Retina (tissue), 1 donor: ENCODE measurements around the gene NOCT.
"Not testable (repeated sequence)": the region's sequence is repeated elsewhere in the genome, so short reads cannot be mapped to it uniquely, and the experiment has no call there.

Experiments used
- DNase-seq: peaks from one replicate; pipeline ENCODE4 v3.0.0-alpha.2; 2016

The NOCT gene

GRCh38 chr4:139011225-139011950 is 4.2 kb upstream of the NOCT start:
- no peak for DNase-seq

GRCh38 chr4:139014371-139015268 is 961 bp upstream of the NOCT start:
- no peak for DNase-seq

DNA sequence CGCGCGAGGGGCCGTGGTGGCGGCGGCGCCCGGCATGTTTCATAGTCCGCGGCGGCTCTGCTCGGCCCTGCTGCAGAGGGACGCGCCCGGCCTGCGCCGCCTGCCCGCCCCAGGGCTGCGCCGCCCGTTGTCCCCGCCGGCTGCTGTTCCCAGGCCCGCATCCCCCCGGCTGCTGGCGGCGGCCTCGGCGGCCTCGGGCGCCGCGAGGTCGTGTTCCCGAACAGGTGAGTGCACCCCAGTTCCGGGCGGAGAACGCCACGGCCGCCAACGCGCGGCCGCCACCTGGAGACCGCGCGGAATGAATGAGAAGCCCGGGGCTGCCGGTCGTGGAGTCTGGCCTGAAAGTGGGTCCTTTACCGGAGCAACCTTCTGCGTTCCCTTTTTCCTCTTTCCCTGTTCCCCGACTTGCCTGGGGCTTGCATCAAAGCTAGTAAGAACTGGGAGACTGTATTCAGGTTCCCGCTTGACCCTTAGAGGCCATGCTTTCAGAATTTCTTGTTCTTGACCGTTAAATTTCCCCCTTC is 429 bp downstream of the NOCT start:
- peak; percentile 78 for DNase-seq

- no peak for DNase-seq
These were observed 2.3 kb downstream of the NOCT start for GRCh38 chr4:139017861-139018260.

DNA sequence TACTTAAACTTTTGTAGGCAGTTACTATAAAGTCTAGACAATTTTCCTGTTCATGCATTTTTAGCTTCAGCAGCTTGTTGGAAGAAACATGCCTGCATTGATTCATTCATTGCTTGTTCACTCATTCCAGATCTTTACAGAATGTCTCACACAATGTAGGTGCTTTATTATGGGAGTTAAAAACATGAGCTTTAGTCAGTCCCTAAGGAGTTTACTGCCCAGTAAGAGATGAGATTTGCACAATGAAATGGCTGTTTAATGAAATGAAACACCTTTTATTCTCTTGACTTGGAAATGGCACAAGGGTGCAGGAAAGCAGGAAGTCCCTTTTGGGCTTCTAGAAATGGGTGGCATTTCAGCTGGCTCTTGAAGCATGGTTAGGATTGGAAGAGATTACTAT is 2.9 kb downstream of the NOCT start:
- DNase-seq = no peak

DNA sequence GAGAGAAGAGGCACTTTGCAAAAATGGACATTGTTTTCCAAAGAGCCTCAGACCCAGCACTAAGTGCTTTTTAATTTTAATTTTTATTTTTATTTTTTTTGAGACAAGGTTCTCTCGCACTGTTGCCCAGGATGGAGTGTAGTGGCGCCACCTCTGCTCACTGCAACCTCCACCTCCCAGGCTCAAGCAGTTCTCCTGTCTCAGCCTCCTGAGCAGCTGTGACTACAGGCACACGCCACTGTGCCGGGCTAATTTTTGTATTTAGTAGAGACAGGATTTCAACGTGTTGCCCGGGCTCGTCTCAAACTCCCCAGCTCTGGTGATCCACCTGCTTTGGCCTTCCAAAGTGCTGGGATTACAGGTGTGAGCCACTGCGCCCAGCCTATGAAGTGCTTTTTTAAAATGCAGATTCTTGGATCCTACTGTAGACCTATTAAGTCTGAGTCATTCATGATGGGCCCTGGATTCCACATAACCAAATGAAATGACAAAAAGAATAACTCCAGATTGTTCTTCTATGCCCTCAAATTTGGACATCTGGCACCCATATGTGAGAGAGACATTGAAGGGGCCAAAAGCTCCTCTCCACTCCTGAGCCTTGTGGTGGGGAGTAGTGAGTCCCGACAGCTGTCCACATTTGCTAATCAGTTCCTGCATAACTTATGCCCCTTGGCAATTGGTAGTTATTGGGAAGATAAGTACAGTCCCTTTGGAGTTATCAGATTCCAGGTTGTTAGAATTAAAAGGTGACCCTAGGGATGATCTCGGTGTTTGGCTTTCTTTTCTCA is 3.6 kb downstream of the NOCT start:
- DNase-seq = no peak

DNA sequence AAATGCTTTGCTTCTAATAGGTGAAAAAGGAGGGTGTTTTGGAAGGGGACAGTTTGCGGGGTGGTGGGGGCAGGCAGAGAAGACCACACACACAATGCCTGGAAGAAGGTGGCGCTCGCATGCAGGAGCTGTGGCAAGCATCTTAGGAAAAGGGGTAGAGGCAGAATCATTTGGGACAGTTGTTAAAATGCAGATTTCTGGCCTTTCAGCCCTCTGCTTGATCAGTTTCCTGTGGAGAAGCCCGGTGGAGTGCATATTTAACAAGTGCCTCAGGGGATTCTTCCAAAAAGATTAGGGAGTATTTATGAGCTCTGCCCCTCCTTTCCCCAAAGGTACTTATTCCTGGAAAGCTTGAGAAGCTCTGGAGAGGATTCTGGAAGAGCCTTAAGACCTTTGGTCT is 4.8 kb downstream of the NOCT start:
- DNase-seq = no peak

DNA sequence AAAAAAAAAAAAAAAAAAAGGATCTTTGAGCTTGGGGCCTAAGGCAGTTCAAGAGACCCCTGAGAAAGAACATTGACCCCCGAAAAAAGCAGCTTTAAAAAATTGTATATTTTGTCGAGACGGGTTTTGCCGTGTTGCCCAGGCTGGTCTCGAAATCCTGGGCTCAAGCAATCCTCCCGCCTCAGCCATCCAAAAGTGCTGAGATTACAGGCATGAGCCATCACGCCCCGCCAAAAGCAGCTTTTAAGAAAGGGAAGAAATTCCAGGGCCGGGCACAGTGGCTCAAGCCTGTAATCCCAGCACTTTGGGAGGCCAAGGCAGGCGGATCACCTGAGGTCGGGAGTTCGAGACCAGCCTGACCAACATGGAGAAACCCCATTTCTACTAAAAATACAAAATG is 5.5 kb downstream of the NOCT start:
- not testable (repeated sequence) for DNase-seq

DNA sequence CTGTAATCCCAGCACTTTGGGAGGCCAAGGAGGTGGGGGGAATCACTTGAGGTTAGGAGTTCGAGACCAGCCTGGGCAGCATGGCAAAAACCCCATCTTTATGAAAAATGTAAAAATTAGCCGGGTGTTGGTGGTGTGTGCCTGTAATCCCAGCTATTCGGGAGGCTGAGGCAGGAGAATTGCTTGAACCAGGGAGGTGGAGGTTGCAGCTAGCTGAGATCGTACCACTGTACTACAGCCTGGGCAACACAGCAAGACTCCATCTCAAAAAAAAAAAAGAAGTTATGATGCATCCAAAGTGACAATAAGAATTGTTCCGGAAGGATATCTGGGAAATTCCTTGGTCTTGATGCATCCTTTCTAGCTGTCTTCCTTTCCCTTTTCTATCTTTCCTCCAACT is 7.3 kb downstream of the NOCT start:
- DNase-seq = no peak

DNA sequence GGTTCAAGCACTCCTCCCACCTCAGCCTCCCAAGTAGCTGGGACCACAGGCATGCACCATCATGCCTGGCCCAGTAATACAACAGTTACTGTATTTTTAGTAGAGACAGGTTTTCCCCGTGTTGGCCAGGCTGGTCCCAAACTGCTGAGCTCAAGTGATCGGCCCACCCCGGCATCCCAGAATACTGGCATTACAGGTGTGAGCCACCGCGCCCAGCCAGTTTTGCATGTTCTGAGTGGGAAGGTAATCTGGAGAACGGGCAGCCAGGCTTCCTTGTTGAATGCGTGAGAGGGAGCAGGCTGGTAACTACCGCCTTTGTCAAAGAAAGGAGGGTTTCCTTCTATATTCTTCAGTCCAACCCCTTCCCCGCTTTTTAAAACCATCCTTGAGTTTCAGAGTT is 9.1 kb downstream of the NOCT start:
- DNase-seq = no peak

DNA sequence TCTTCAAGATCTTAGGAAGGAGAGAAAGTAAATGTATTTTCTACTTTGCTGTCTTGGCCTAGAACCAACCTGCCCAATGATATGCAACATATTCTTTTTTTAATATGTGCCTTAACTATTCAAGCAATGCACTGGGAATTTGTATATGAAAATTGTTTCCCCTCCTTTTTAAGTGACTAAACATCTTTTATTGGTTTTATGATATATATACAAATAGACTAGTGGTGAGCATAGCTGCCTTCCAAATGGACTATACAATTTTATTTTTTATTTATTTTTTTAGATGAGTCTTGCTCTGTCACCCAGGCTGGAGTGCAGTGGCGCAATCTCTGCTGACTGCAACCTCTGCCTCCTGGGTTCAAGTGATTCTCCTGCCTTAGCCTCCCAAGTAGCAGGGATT is 10.3 kb downstream of the NOCT start:
- DNase-seq = no peak

DNA sequence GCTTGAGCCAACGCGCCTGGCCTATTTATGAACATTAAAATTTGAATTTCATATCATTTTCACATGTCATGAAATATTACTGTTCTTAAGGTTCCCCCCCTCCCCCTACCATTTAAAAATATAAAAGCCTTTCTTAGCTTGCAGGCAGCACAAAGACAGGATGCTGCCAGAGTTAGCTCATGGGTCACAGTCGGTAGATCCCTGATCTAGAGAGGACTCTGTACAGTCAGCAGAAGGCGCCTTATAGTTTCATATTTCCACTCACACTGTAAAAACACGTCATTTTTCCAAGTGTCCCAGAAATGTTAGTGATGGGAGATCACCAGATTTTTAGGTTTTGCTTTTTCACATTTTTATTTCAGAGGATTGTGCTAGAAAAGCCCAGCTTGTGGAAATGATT is 12.2 kb downstream of the NOCT start:
- no peak for DNase-seq

GRCh38 chr4:139028191-139028661 is 12.6 kb downstream of the NOCT start:
- DNase-seq = no peak

DNA sequence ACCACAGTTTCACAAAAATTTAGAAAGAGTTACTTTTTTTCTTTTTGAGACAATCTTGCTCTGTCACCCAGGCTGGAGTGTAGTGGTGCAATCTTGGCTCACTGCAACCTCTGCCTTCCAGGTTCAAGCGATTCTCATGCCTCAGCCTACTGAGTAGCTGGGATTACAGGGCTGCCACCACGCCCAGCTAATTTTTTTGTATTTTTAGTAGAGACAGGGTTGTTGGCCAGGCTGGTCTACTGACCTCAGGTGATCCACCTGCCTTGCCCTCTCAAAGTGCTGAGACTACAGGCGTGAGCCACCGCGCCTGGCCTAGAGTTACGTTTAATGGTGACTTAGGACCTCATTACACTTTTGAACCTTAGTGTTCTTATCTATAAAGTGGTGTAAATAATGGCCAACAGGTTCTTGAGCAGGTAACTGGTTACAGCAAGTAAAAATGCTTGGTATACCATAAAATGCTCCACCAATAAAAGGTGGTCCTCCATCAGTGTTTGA is 14.3 kb downstream of the NOCT start:
- not testable (repeated sequence) for DNase-seq

GRCh38 chr4:139030614-139031235 is 15.1 kb downstream of the NOCT start:
- DNase-seq = peak; percentile 82

- DNase-seq = no peak
These were observed 20.1 kb downstream of the NOCT start for GRCh38 chr4:139035650-139036049.

- no peak for DNase-seq
These were observed 21.3 kb downstream of the NOCT start for GRCh38 chr4:139036885-139037284.

DNA sequence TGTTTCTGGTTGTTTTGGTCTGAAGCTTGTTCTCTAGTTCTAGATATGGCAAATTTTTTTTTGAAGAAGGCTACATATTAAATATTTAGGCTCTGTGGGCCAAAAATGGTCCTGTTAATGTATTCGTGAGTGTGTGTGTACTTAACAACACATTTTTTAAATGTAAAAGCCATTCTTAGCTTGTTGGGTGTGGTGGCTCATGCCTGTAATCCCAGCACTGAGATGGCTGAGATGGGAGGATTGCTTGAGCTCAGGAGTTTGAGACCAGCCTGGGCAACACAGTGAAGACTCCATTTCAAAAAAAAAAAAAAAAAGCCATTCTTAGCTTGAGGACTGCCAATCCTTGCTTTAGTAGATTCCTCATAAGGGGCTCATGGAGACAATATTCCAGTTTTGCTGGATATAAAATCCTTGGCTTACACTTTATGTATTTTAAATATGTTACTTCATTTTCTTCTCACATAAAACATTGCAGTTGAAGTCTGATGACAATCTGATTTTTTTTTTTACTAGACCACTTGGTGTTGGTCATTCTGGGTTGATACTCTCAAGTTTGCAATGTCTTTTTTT is 23.4 kb downstream of the NOCT start:
- DNase-seq = no peak

- DNase-seq = no peak
These were observed 27.4 kb downstream of the NOCT start for GRCh38 chr4:139042981-139043460.

DNA sequence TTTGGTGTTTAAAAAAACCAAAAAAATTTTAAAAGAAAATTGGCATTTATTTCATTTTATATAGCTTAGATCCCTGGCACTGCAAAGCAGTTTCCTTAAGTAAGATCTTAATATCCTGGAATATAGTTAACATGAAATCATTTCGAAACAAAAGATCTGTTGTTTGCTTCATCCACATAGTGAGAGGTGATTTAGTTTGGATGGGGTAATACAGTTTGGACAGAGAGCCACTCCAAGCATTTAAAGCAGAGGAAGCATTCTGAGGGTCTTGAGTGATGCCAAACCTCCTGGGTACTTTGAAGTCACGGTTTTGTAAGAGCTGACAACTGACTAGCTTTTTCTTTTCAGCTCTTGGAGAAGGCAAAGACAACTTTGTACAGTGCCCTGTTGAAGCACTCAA is 28.7 kb downstream of the NOCT start:
- DNase-seq = no peak

- no peak for DNase-seq
These were observed 32.4 kb downstream of the NOCT start for GRCh38 chr4:139048026-139048425.

GRCh38 chr4:139050446-139050845 is 34.9 kb downstream of the NOCT start:
- DNase-seq = no peak
